ENCODE data around the gene MINDY4B. TPM values are rescaled to one million over a fixed set of nuclear protein-coding genes. Genes with fewer than 3 reads are reported as not detected.

Gene MINDY4B
- total RNA-seq = not detected

DNA sequence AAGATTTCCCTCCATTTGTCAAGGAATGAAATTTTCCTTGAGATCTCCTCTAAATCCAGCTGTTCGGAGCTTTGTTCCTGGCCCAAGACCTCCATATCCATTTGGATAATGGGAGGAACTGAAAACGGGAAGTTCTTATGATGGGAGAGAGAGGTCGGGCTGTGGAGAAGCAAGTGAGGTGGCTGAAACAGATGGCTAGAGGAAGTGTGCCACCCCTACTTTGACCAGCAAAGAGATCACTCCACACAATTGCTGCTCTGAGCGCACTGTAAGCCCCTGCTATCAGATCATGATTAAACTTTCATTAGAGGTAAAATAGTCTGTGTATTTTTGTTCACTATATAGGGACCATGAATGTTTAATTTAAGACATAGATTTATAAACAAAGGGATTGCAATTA lies at the start of gene MINDY4B:
Gene MINDY4B (minus strand): TSS at position 101 of the 400 bp plus-strand sequence. CDS start 0 bp downstream, at position 101.
- no peak for DNase-seq (ENCODE audit: low spot score in 2 of 2)
- H3K27ac ChIP-seq = no peak within 1 kb of the TSS
- no peaks in the 10 kb centered on the region for H3K9me3 ChIP-seq
- no peaks in the 10 kb centered on the region for H3K27me3 ChIP-seq
- no peaks in the 10 kb centered on the region for H3K4me1 ChIP-seq
- no peaks in the 10 kb centered on the region for H3K36me3 ChIP-seq
- TF ChIP-seq POLR2A (IDR thresholded peaks at IDR 0.05) (no peak), EP300 (IDR thresholded peaks at IDR 0.05) (no peak)
- TF ChIP-seq, protein P1, sequence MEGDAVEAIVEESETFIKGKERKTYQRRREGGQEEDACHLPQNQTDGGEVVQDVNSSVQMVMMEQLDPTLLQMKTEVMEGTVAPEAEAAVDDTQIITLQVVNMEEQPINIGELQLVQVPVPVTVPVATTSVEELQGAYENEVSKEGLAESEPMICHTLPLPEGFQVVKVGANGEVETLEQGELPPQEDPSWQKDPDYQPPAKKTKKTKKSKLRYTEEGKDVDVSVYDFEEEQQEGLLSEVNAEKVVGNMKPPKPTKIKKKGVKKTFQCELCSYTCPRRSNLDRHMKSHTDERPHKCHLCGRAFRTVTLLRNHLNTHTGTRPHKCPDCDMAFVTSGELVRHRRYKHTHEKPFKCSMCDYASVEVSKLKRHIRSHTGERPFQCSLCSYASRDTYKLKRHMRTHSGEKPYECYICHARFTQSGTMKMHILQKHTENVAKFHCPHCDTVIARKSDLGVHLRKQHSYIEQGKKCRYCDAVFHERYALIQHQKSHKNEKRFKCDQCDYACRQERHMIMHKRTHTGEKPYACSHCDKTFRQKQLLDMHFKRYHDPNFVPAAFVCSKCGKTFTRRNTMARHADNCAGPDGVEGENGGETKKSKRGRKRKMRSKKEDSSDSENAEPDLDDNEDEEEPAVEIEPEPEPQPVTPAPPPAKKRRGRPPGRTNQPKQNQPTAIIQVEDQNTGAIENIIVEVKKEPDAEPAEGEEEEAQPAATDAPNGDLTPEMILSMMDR (IDR thresholded peaks at IDR 0.05) = no peak
- 77 to 79% methylated on average over 4 of the region's 4 CpGs for WGBS, 2 donors
- H3K4me3 ChIP-seq = no peak within 1 kb of the TSS

- H3K4me1 ChIP-seq = no peaks in the 10 kb centered on the region
- TF ChIP-seq, protein P1 (IDR thresholded peaks at IDR 0.05) = no peak
- no peak for TF ChIP-seq EP300 (IDR thresholded peaks at IDR 0.05)
- TF ChIP-seq POLR2A (IDR thresholded peaks at IDR 0.05) = no peak
- no peak overlapping the region for H3K4me3 ChIP-seq
- DNase-seq (ENCODE audit: low spot score in 2 of 2) = no peak
- H3K9me3 ChIP-seq = peaks cover 0 to 7% (median 0%) of the 10 kb centered on the region in 4 donors
- H3K36me3 ChIP-seq = no peaks in the 10 kb centered on the region
- 91 to 92% methylated on average over 13 of the region's 13 CpGs for WGBS, 2 donors
- no peaks in the 10 kb centered on the region for H3K27me3 ChIP-seq
- H3K27ac ChIP-seq = no peak overlapping the region
Measured at GRCh38 chr3:150951923-150952322, 46.7 kb upstream of the MINDY4B start.

DNA sequence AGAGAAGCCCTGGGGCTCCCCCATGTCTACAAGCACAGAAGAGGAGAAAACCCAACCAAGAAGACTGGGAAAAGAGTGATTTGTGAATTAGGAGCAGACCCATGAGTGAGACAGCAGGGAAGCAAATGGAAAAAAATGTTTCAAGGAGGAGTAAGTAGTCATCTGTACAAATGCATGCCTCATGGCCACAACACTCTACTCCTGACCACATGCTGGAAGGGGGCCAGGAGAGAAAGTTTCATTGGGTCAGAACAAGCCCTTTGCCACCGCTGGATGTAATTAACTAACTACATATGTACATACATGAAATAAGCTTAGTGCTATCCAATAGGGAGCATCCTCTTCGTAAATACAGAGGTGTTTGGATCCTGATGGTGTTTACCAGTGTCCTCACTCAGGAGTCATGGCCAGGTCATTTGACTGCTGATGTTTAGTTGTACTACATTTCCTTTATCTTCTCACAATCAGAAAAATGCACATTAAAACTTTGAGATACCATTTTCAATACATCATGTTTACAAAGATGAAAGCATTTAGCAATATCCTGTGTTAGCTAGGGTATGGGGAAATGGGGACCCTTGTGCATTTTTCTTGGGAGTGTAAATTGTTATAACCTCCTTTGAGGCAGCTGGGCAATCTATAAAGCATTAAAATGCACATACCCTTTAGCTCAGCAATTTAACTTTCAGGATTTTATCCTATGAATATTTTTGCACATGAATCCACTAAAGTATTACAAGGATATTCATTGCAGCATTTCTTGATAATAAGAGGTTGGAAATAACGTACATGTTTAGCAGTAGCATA lies 40.2 kb upstream of the MINDY4B start:
- WGBS, 2 donors = 74 to 80% methylated on average over 3 of the region's 3 CpGs
- TF ChIP-seq EP300 (IDR thresholded peaks at IDR 0.05) = no peak
- TF ChIP-seq, protein P1 (IDR thresholded peaks at IDR 0.05) = no peak
- no peak for TF ChIP-seq POLR2A (IDR thresholded peaks at IDR 0.05)
- no peaks in the 10 kb centered on the region for H3K36me3 ChIP-seq
- H3K27me3 ChIP-seq = no peaks in the 10 kb centered on the region
- H3K9me3 ChIP-seq = peaks cover 0 to 7% (median 0%) of the 10 kb centered on the region in 4 donors
- H3K4me3 ChIP-seq = no peak overlapping the region
- peak in 1 of 2 donors; percentile 17 for DNase-seq (ENCODE audit: low spot score in 2 of 2)
- no peak overlapping the region for H3K27ac ChIP-seq
- no peaks in the 10 kb centered on the region for H3K4me1 ChIP-seq

DNA sequence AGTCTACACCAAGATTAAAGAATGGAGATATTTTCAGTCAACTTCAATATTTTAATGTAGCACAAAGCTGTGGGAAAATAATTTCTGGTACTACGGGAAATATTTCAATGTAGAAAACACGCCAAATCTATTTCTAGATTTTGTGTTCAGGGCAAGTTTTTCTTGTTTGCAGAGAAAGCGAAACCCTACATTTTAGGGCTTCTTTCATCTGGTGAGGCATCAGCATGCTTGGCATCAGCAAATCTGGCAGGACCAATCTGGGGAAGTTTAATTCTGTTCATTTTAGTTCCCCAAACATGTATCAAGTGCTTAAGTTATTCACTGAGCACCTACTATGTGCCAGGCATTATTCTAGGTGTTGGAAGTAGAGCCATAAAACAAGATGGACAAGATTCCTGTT lies 37.0 kb upstream of the MINDY4B start:
- no peaks in the 10 kb centered on the region for H3K9me3 ChIP-seq
- no peak overlapping the region for H3K4me3 ChIP-seq
- no peak for DNase-seq (ENCODE audit: low spot score in 2 of 2)
- no peaks in the 10 kb centered on the region for H3K27me3 ChIP-seq
- TF ChIP-seq EP300 (IDR thresholded peaks at IDR 0.05) = no peak
- no peak for TF ChIP-seq POLR2A (IDR thresholded peaks at IDR 0.05)
- TF ChIP-seq, protein P1 (IDR thresholded peaks at IDR 0.05) = no peak
- H3K4me1 ChIP-seq = no peaks in the 10 kb centered on the region
- WGBS, 2 donors = 78 to 81% methylated on average over 3 of the region's 3 CpGs
- no peaks in the 10 kb centered on the region for H3K36me3 ChIP-seq
- H3K27ac ChIP-seq = no peak overlapping the region

DNA sequence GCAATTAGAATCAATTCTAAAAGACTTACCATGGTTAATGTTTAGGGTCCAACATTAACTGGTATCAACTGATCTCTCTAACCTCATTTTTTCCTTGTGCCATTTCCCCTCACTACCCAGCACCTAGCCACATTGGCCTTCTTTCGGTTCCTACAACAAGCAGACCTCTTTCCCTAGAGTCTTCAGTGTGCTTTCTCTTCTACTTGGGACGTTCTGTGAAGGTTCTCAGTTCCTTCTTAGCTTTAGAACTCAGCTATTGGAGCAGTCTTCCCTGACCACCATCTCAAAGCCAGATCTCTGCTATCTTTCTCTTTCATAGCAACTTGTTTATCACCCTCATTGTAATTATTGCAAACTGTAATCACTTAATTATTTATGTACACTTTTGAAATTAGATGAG lies 31.5 kb upstream of the MINDY4B start:
- Histone ChIP-seq H3K36me3 (no peaks in the 10 kb centered on the region), H3K9me3 (no peaks in the 10 kb centered on the region), H3K27ac (no peak overlapping the region), H3K4me1 (no peaks in the 10 kb centered on the region), H3K27me3 (no peaks in the 10 kb centered on the region), H3K4me3 (no peak overlapping the region)
- no peak for DNase-seq (ENCODE audit: low spot score in 2 of 2)
- TF ChIP-seq EP300 (IDR thresholded peaks at IDR 0.05) = no peak
- TF ChIP-seq, protein P1 (IDR thresholded peaks at IDR 0.05) = no peak
- TF ChIP-seq POLR2A (IDR thresholded peaks at IDR 0.05) = no peak
- WGBS, 2 donors = 67 to 70% methylated on average over 2 of the region's 2 CpGs

Data from tibial nerve (tissue), 4 donors.